ENCODE data around the gene NOC2L.

Gene NOC2L

GRCh38 chr1:975365-975764, 16.3 kb upstream of the NOC2L start:
- no peak for DNase-seq (ENCODE audit: low read depth in 1 of 2, low spot score in 1 of 2)

GRCh38 chr1:974687-975328, 15.8 kb upstream of the NOC2L start:
- DNase-seq (ENCODE audit: low read depth in 1 of 2, low spot score in 1 of 2), result no peak

- DNase-seq (ENCODE audit: low read depth in 1 of 2, low spot score in 1 of 2), result no peak
These were observed 15.2 kb upstream of the NOC2L start for GRCh38 chr1:974293-974640.

- DNase-seq (ENCODE audit: low read depth in 1 of 2, low spot score in 1 of 2), result no peak
These were observed 14.6 kb upstream of the NOC2L start for GRCh38 chr1:973459-974292.

GRCh38 chr1:972726-973458, 13.8 kb upstream of the NOC2L start:
- no peak for DNase-seq (ENCODE audit: low read depth in 1 of 2, low spot score in 1 of 2)

- DNase-seq (ENCODE audit: low read depth in 1 of 2, low spot score in 1 of 2), result no peak
These were observed 12.9 kb upstream of the NOC2L start for GRCh38 chr1:971751-972506.

GRCh38 chr1:970973-971730, 12.1 kb upstream of the NOC2L start:
- no peak for DNase-seq (ENCODE audit: low read depth in 1 of 2, low spot score in 1 of 2)

GRCh38 chr1:970242-970972, 11.4 kb upstream of the NOC2L start:
- DNase-seq (ENCODE audit: low read depth in 1 of 2, low spot score in 1 of 2), result no peak

- no peak for DNase-seq (ENCODE audit: low read depth in 1 of 2, low spot score in 1 of 2)
These were observed 10.3 kb upstream of the NOC2L start for GRCh38 chr1:969260-969855.

- no peak for DNase-seq (ENCODE audit: low read depth in 1 of 2, low spot score in 1 of 2)
These were observed 8.6 kb upstream of the NOC2L start for GRCh38 chr1:967466-968343.

- peak; percentile 69 to 79 for DNase-seq (ENCODE audit: low read depth in 1 of 2, low spot score in 1 of 2)
These were observed 7.7 kb upstream of the NOC2L start for GRCh38 chr1:966704-967300.

- DNase-seq (ENCODE audit: low read depth in 1 of 2, low spot score in 1 of 2), result no peak
These were observed 7.2 kb upstream of the NOC2L start, which contains the start of gene PLEKHN1 for GRCh38 chr1:966135-966703. Gene PLEKHN1 (plus strand): TSS chr1:966482. CDS start chr1:966532, 50 bp downstream.

- no peak for DNase-seq (ENCODE audit: low read depth in 1 of 2, low spot score in 1 of 2)
These were observed 6.6 kb upstream of the NOC2L start for GRCh38 chr1:965526-966134.

- DNase-seq (ENCODE audit: low read depth in 1 of 2, low spot score in 1 of 2), result no peak
These were observed 5.9 kb upstream of the NOC2L start for GRCh38 chr1:964691-965525.

GRCh38 chr1:963746-964525, 4.9 kb upstream of the NOC2L start:
- DNase-seq (ENCODE audit: low read depth in 1 of 2, low spot score in 1 of 2), result no peak

- no peak for DNase-seq (ENCODE audit: low read depth in 1 of 2, low spot score in 1 of 2)
These were observed 4.2 kb upstream of the NOC2L start for GRCh38 chr1:963301-963651.

All from activated CD4-positive, alpha-beta T cell treated with anti-CD3 and anti-CD28 coated beads, Interleukin-2, amount 50 U/mL, for 24 hours (primary cell).